IMR-90 (cell line): Measurements from ENCODE around the gene ASAP2.

Source experiments
- BHLHE40 ChIP-seq: fragments of 150-350 bp; IDR thresholded peaks from 2 replicates; pipeline ENCODE4 v1.6.1; 2016; ENCODE audit warnings: mild to moderate bottlenecking, low read depth, low read length
- CTCF ChIP-seq: conservative IDR thresholded peaks from 2 replicates; pipeline ENCODE4 v1.5.1; 2012; ENCODE audit warnings: mild to moderate bottlenecking, low read depth, low read length, improper control_type of control experiment
- ELK1 ChIP-seq: fragments of 150-350 bp; IDR thresholded peaks from 2 replicates; pipeline ENCODE4 v1.6.1; 2016; ENCODE audit warnings: low read depth, mild to moderate bottlenecking, low read length, moderate library complexity, borderline replicate concordance
- FOS ChIP-seq: fragments of 150-350 bp; IDR thresholded peaks from 2 replicates; pipeline ENCODE4 v1.6.1; 2016; ENCODE audit warnings: low read depth, low read length
- MAZ ChIP-seq: IDR thresholded peaks from 2 replicates; pipeline ENCODE4 v1.6.1; 2012; ENCODE audit warnings: low read depth, mild to moderate bottlenecking, low read length, improper control_type of control experiment, moderate library complexity, borderline replicate concordance
- POLR2A ChIP-seq: IDR thresholded peaks from 2 replicates; pipeline ENCODE4 v1.6.1; 2012; ENCODE audit warnings: mild to moderate bottlenecking, low read depth, low read length
- RAD21 ChIP-seq: IDR thresholded peaks from 2 replicates; pipeline ENCODE4 v1.6.1; 2012; ENCODE audit warnings: low read length, improper control_type of control experiment
- RCOR1 ChIP-seq: IDR thresholded peaks from 2 replicates; pipeline ENCODE4 v1.6.1; 2012; ENCODE audit warnings: mild to moderate bottlenecking, low read length, improper control_type of control experiment; ENCODE audit not compliant: insufficient replicate concordance
- RFX5 ChIP-seq: IDR thresholded peaks from 2 replicates; pipeline ENCODE4 v1.8.0; 2012; ENCODE audit warnings: low read depth, mild to moderate bottlenecking, low read length, moderate library complexity
- SMC3 ChIP-seq: fragments of 150-350 bp; IDR thresholded peaks from 2 replicates; pipeline ENCODE4 v1.6.1; 2016; ENCODE audit warnings: low read depth, mild to moderate bottlenecking, antibody characterized with exemption, low read length, moderate library complexity
- USF2 ChIP-seq: fragments of 150-350 bp; IDR thresholded peaks from 2 replicates; pipeline ENCODE4 v1.6.1; 2017; ENCODE audit warnings: mild to moderate bottlenecking, antibody characterized with exemption, low read length, low read depth

- TF ChIP-seq POLR2A (no peak), CTCF (no peak), FOS (no peak), ELK1 (no peak), RAD21 (no peak), MAZ (no peak), SMC3 (no peak), RCOR1 (no peak), USF2 (no peak), RFX5 (no peak), BHLHE40 (no peak)
These were observed 92.0 kb downstream of the ASAP2 start for GRCh38 chr2:9298583-9298982.
